NCI-H748 (cell line): ENCODE data around the gene PRR12.

Experiments used
- DNase-seq: peaks from one replicate; lab custom pipeline; 2025; ENCODE audit not compliant: unreplicated experiment; lab: John Stamatoyannopoulos, UW

Gene PRR12

GRCh38 chr19:49565261-49565660 lies 25.7 kb upstream of the PRR12 start:
- no peak for DNase-seq

GRCh38 chr19:49566302-49566701 lies 24.7 kb upstream of the PRR12 start:
- no peak for DNase-seq

DNA sequence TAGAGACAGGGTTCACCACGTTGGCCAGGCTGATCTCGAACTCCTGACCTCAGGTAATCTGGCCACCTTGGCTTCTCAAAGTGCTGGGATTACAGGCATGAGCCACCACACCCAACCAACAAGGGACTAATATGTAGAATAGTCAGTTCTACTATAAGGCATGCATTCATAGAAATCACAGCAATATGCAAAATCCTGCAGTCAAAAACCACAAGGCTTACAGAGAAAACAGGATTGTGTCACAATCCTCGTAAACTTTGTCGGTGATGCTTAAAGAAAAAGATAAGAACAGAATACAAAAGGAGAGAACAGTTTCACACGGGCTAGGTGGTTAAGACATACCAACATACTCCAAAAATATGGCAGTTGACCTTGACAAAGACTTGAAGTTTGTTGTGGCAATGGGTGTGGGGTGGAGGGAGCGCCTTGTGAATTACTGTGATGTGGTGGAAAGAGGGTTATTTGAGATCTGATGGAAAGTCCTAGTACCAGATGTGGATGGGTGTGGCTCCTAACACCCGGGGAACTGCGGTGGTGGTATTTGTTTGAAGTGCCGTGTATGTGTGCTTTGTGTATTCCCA lies 23.0 kb upstream of the PRR12 start:
- DNase-seq: no peak

GRCh38 chr19:49570138-49570856 lies 20.7 kb upstream of the PRR12 start:
- peak; percentile 85 for DNase-seq

DNA sequence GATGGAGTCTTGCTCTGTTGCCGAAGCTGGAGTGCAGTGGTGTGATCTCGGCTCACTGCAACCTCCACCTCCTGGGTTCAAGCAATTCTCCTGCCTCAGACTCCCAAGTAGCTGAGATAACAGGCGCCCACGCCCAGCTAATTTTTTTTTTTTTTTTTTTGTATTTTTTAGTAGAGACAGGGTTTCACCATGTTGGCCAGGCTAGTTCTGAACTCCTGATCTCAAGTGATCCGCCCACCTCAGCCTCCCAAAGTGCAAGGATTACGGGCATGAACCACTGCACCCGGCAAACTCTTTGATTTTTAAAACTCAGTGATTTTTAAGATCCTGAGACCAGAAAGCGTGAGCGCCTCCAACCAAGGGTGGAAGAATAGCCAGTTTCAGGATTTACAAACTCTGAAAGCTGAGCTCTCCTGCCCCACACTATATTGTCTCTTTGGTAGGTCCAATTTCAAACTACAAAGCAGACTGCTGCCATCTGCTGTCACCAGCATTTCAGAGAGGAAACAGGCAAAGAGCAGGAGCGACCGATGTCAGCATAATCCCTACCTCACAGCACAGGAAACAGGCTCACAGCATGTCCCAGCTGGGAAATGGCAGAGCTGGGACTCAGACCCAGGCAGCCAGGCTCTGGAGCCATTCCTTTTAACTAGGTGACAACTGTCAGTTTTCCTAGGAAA lies 19.8 kb upstream of the PRR12 start:
- peak; percentile 19 for DNase-seq

DNA sequence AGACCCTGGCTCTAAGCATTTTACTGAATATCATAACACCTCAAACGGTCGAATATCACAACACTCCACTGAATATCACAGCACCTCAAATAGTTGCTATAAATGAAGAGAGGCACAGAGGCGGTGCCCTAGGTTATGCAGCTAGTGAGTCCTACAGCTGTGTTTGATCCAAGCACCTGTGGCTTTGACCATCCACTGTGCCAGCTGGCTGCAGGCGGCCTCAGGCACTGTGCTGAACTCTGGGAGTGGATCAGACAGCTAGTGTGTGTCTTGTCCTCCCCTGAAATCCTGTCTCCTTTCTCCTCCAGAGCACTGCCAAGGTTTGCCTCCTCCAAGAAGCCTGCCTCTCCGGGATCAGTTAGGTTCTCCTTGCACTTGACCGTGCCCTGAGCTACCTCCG lies 18.0 kb upstream of the PRR12 start:
- no peak for DNase-seq

DNA sequence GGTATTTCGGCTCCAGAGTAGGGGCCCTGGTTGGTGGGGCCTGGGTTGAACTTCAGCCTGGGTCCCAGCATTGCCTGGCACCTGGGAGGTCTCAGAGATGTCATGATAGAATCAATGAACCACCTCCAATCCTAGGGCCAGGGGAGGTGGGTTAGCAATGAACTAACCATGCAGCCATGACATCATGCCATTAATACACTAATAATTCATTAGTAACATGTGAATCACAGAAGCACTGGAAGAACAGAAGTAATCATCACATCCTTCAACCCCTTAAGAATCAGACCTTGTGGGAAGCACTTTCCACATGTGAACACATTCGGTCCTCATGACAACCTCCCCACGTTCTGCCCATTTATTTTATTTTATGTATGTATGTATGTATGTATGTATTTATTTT lies 17.6 kb upstream of the PRR12 start:
- DNase-seq: no peak

DNA sequence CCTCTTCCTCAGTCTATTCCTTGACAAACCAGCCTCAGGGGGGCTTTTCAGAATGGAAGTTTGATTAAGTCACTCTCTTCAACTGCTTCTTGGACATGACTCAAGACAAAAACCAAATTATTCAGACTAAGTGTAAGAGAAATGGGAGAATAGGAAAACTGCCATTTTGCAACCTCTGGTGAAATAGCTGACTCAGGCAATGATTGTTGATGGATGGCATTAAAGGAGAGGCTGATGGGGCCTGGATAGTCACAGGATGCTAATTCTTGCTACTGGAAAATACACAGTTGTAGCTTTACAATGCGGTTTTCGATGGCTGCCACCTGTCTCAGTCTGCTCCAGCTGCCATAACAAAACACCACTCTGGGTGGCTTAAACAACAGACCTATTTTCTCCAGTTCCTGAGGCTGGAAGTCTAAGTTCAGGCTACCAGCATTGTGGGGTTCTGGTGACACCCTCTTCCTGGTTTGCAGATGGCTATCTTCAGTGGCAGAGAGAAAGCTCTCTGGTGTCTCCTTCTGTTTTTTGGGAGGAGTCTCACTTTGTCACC lies 16.7 kb upstream of the PRR12 start:
- no peak for DNase-seq

DNA sequence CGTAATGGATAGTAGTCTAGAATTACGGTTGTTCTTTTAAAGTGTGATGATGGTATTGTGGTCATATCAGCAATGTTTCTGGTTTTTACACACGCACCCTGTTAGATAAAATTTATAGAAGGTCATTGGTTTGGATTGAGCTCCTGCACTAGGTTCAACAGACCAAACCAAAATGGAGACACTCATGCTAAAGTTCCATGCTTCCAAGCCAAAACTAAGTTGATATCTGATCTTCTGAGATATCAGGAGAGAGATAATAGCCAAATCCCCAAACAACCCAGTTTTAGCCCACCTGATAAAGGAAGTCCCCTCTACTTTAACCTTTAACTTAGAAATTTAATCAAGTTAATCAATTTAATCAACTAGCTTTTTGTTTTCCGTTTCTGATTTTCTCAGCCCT lies 11.8 kb upstream of the PRR12 start:
- no peak for DNase-seq

DNA sequence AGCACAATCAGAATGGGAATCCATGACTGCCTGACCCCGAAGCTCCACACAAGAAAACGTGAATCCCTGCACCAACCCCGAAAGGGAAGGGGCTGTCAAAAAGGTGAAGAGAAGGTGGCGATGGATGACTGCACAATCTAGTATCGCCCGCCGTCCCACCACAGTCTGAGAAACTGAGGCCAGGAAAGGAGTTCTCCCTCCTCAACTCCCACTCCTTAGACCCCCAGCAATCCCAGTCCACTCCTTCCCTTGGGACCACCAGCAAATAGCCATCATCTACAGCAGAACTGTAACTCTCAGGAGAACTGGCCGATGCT lies 11.1 kb upstream of the PRR12 start:
- no peak for DNase-seq

GRCh38 chr19:49580264-49581006 lies 10.5 kb upstream of the PRR12 start, which contains the start of gene NOSIP:
TSS of gene NOSIP (minus strand) at chr19:49580556. CDS start at chr19:49560691, 19,865 bp downstream.
- DNase-seq: peak; percentile 98

- peak; percentile 83 for DNase-seq
These were observed 9.9 kb upstream of the PRR12 start, which contains the start of gene PRRG2 for GRCh38 chr19:49581007-49581508. TSS of gene PRRG2 (plus strand) at chr19:49581316. CDS start at chr19:49583220, 1,904 bp downstream.

GRCh38 chr19:49583239-49583638 lies 7.7 kb upstream of the PRR12 start:
- DNase-seq: no peak

DNA sequence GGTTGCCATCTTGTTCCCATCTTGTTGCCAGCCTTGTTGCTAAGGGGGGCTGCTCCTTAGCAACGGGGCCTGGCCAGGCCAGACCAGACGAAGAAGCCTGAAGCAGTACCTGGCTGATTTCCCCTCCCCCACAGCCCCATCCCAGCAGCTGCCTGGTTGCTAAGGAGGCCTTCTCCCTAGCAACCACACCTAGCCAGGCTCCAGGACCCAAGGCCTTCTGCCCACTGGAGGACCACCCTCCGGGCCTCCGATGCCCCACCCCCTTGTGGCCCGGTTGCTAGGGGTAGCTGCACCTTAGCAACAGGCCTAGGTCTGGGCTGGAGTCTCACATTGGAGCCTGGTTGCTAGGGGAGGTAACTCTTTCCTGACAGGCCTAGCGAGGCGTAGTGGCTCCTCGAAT lies 6.0 kb upstream of the PRR12 start:
- peak; percentile 86 for DNase-seq

GRCh38 chr19:49587227-49587626 lies 3.8 kb upstream of the PRR12 start:
- DNase-seq: no peak

DNA sequence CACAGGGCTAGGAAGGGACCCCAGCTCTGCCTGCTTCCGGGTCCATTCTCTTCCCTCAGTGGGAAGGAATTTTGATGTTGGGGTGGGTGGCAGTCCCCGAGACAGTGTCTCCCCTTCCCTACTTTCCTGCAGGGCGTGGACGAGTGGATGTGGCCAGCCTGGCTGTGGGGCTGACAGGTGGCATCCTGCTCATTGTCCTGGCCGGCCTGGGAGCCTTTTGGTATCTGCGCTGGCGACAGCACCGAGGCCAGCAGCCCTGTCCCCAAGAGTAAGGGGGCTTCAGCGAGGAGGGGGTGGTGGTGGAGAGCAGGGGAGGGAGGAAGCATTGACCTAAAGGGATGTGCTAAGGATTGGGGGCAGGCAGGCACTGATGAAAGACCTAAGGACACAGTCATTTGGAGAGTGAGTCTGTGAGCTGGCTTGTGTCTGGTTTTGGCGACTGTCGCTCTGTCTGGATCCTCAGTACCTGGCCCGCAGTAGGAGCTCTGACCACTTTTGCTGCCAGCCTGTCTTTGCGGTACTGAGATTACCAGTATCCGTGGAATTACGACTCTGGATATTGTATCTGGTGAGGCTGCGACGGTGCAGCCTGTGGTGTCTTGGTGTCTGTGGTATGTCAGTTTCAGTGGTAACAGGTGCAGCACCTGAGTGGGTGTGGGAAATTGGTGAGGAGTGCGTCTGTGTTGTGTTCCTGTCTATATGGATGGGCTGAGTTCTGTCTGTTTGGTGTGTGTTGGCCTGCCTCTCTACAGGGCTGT lies 2.4 kb upstream of the PRR12 start:
- no peak for DNase-seq

DNA sequence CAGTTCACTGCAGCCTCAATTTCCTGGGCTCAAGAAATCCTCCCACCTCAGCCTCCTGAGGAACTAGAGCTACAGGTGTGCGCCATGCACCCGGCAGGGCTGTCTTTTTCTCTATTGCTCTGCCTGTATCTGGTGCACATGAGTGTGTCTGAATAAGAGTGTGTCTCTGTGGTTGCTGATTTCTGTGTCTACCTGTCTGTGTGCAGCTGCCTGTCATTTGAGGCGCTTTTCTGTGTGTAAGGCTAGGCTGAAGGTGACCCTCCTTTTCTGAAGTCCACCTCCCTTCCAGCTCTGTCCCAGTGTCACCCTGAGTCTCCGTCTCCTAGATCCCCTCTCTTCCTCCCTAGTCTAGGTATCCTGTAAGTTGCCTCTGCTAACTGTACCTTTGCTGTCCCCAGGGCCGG lies 1.5 kb upstream of the PRR12 start:
- DNase-seq: no peak

DNA sequence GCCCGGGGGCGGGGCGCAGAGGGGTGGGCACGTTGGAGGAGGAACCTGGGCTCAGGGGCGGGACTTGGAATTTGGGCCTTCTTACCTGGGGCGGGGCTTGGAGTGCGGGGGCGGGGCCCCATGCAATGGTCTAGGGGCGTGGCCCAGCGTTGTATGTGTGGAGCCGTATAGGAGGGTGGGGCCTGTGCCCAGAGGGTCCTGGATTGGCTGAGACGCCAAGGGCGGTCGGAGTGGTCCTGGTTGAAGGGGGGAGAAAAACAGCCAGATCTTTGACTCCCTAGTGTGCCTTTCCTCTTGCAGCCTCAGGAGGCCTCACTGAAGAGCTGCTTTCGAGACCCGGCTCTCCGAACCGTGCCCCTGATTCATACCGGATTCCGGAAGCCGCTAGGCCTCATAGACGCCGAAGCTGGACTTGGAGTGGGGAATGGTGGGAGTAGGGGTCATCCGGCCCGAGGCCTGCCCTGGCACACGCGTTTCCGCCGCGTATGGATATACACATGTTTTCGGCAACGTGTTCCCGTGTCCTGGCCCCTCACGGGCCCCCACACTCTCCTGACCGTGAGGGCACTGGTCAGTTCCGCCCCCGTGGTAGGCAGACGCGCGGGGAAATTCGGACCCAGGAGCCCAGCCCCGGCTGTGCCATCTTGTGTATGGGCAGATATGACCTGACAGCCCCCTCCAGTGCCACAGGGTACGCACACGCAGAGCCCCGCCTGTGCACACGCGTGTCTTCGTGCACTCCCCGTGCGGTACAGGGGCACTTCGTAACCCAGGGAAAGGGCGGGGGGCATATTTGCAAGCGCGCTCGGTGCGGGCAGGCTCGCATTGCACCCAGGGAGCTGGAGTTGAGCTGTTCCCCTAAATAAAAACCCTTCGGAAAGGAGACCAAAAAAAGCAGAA lies 661 bp upstream of the PRR12 start:
- peak; percentile 98 for DNase-seq

DNA sequence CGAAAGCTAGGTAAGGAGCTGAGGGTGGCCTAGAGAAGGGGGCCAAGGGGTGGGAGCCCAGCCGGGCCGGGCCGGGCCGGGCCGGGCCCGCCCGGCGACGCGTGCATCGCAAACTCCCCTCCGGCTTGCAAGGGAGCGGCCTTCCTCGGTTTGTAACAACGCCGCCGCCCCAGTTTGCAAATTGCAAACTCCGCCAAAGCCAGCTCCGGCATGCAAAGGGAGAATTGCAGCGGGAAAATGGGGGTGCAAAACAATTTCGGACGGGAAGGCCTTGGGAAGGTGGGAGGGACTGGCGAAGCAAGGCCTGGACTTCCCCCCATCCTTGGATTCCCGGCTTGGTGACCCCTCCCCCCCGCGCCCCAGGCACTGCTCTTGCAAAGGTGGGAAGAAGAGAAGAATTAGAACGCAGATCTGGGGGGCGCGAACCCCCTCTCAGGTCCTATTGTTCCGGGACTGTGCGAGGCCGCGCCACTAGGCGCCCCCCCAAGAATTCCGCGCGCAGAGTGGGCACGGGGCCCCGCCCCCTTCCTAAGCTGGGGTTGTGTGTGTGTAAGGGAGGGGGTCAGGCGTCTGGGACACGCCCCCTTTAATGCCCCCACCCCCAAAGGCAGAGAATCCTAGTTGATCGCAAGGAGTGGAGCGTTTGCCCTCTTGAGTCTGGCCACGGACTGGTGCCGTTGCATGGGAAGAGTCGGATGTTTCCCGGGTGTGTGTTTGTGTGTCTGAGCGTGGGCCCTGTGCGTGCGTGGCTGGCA lies 926 bp downstream of the PRR12 start:
- peak; percentile 72 for DNase-seq
